Esophagus muscularis mucosa (tissue), 4 donors: ENCODE data around the gene MBD3L4. TPM values are rescaled to one million over a fixed set of nuclear protein-coding genes. Genes with fewer than 3 reads are reported as not detected.
"Not testable (repeated sequence)": the region's sequence is repeated elsewhere in the genome, so short reads cannot be mapped to it uniquely, and the experiment has no call there.

Source experiments
- DNase-seq: peaks from one replicate; pipeline ENCODE4 v3.0.0-alpha.2; 2017; ENCODE audit errors: extremely low spot score
- H3K27ac ChIP-seq, 4 donors: fragments of 200-600 bp; sonication (generic); replicated peaks in 1 of 4; 1 replicate in 3 of 4; 2 replicates in 1 of 4; pipeline ENCODE4 v1.5.1; 2016 to 2019; ENCODE audit warnings: mild to moderate bottlenecking in 1 of 4
- H3K27me3 ChIP-seq, 4 donors: fragments of 200-600 bp; sonication (generic); one replicate each; pipeline versions ENCODE4 v1.5.1 to v1.6.0; 2016 to 2019
- H3K36me3 ChIP-seq, 4 donors: fragments of 200-600 bp; sonication (generic); one replicate each; pipeline ENCODE4 v1.5.1; 2016 to 2019
- H3K4me1 ChIP-seq, 4 donors: fragments of 200-600 bp; sonication (generic); one replicate each; pipeline ENCODE4 v1.5.1; 2016 to 2019
- H3K4me3 ChIP-seq, 4 donors: fragments of 200-600 bp; sonication (generic); 1 replicate in 2 of 4; 2 replicates in 2 of 4; pipeline ENCODE4 v1.5.1; 2016 to 2019; ENCODE audit warnings: mild to moderate bottlenecking in 4 of 4, moderate library complexity in 1 of 4
- H3K9me3 ChIP-seq, 4 donors: fragments of 200-600 bp; sonication (generic); 1 replicate in 3 of 4; 2 replicates in 1 of 4; pipeline ENCODE4 v1.5.1; 2016 to 2019
- EP300 ChIP-seq: sonication (generic); formaldehyde crosslinking; IDR thresholded peaks from one replicate; pipeline ENCODE4 v1.6.1; 2017; ENCODE audit warnings: antibody characterized with exemption
- POLR2A ChIP-seq: fragments of 450-650 bp; IDR thresholded peaks from one replicate; pipeline ENCODE4 v1.6.1; 2017; ENCODE audit warnings: antibody characterized with exemption, moderate library complexity, mild to moderate bottlenecking, low read depth
- POLR2AphosphoS5 ChIP-seq, 2 donors: sonication (generic); formaldehyde crosslinking; IDR thresholded peaks; one replicate each; pipeline ENCODE4 v1.6.1; 2017; ENCODE audit warnings: antibody characterized with exemption in 2 of 2
- WGBS: methylation state at CpG from one replicate; pipeline ENCODE4 v1.1.5; 2018; 5-methylcytosine and 5-hydroxymethylcytosine counted together
- intact Hi-C: fragments of 100-400 bp; cut with DNase I; formaldehyde crosslinking; loops from one replicate; pipeline ENCODE4 v1.15.1; 2023
- total RNA-seq, 4 donors: library from RNA; depleted of rRNA; stranded (reverse); fragments of >200 nt; gene quantifications; one replicate each; pipeline versions ENCODE4 v1.1.0 to v1.2.1, GENCODE V29; 2016
- TF ChIP-seq, protein P1 (sequence below), 3 experiments: fragments of 200-600 bp in 2 of 3; fragments of 450-650 bp in 1 of 3; sonication (generic) in 2 of 3; IDR thresholded peaks; one replicate each; pipeline ENCODE4 v1.5.1; 2017 to 2019; ENCODE audit warnings: antibody characterized with exemption in 3 of 3, mild to moderate bottlenecking in 2 of 3, moderate library complexity in 1 of 3

MBD3L4 gene
- total RNA-seq, 4 donors from 2014 or later: not detected

DNA sequence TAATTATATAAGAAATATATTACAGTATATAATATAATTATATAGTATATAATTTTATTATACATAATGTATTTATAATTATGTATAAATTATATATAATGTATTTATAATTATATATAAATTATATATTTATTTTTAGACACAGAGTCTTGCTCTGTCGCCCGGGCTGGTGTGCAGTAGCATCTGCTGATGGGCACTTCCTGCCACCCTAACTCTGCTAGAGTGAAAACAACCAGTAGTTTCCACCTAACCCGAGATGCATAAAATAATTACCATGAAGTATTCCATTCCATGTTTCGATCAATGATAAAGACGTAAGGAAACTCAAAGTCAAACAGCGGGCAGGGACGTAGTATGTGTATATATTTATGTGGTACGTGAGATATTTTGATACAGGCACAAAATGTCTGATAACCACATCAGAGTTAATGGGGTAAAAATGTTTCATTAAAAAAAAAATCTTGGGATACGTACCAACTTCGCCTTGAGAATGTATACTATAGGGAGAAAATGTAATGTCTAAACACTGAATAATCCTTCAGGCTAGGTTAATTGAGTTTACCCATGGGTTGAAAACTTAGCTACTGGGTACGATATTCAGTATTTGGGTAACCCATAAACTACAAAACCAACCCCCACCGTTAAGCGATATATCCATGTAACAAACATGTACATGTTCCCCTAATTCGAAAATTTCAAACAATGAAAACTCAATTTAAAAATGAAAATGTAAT lies 14.8 kb upstream of the MBD3L4 start:
- H3K9me3 ChIP-seq, DNase-seq, H3K27ac ChIP-seq, H3K36me3 ChIP-seq, H3K4me3 ChIP-seq, H3K4me1 ChIP-seq, intact Hi-C loops, H3K27me3 ChIP-seq: not testable (repeated sequence)
- 93% methylated on average over 14 of the region's 14 CpGs for WGBS

DNA sequence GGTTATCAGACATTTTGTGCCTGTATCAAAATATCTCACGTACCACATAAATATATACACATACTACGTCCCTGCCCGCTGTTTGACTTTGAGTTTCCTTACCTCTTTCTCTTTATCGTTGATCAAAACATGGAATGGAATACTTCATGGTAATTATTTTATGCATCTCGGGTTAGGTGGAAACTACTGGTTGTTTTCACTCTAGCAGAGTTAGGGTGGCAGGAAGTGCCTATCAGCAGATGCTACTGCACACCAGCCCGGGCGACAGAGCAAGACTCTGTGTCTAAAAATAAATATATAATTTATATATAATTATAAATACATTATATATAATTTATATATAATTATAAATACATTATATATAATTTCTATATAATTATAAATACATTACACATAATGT lies 12.9 kb upstream of the MBD3L4 start:
- H3K27me3 ChIP-seq, H3K4me3 ChIP-seq, intact Hi-C loops, H3K27ac ChIP-seq, H3K4me1 ChIP-seq, H3K9me3 ChIP-seq, H3K36me3 ChIP-seq: not testable (repeated sequence)
- 90% methylated on average over 7 of the region's 7 CpGs for WGBS
- peak; percentile 53 for DNase-seq

DNA sequence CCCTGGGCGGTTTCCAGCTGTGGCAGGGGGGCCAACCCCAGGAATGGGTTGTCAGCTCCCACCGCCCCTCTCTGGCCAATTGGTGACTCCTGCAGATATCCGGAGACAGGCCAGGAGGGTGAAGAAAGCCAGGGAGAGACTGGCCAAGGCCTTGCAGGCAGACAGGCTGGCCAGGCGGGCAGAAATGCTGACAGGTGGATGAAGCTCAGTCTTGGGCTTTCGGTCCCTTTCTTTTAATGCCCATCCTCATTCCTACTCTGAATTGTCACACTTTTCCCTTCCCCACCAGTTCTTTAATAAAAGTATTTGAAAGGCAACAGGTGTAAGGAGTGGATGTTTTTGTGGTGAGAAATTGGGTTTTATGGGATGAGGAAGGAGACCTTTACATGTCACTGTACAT lies 11.4 kb upstream of the MBD3L4 start:
- H3K9me3 ChIP-seq, H3K27ac ChIP-seq, H3K36me3 ChIP-seq, H3K4me3 ChIP-seq, H3K4me1 ChIP-seq, intact Hi-C loops, DNase-seq, H3K27me3 ChIP-seq: not testable (repeated sequence)
- 89% methylated on average over 2 of the region's 5 CpGs for WGBS

DNA sequence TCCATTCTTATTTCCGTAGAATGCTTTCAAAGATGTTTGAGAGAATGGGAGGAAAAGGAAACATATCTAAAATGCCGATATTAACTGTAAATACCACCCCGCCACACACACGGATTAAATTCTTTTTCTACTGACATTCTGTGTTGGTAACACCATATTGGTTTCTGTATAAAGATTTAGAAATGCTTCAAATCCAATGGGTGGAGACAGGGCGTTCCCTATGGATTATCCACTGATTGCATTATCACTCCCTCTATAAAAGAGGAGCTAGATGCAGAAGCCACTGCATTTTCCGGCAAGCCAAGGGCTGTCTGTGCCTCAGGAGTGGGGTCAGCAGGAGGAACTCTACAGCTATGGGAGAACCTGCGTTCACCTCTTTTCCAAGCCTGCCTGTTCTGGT lies 9.0 kb upstream of the MBD3L4 start, which contains the start of gene MBD3L2:
Gene MBD3L2, plus strand, starts transcription at position 301 of the 400 bp plus-strand sequence. Its CDS starts 53 bp downstream, at position 354.
- H3K27me3 ChIP-seq, DNase-seq, H3K36me3 ChIP-seq, H3K27ac ChIP-seq, H3K9me3 ChIP-seq, H3K4me3 ChIP-seq, H3K4me1 ChIP-seq, intact Hi-C loops: not testable (repeated sequence)
- no CpG with 5 or more reads among the region's 7 CpGs for WGBS

DNA sequence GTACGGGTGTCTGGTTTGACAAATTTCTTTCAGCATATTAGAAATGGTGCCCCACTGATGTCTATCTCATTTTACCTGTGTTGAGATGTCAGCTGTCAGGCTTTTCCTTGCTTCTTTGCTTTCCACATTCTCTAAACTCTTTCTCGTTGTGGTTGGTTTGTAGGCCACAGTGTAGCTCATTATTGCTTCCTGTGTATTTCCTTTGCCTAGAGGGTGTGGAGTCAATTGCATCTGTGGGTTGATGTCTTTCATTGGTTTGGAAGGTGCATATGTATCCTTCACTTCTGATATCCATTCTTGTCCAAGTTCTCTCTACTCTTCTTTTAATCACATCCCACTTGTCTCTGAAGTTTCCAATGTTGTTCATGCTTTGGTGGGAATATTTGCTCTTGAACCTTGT lies 1.6 kb upstream of the MBD3L4 start:
- DNase-seq, H3K27me3 ChIP-seq, intact Hi-C loops: not testable (repeated sequence)

DNA sequence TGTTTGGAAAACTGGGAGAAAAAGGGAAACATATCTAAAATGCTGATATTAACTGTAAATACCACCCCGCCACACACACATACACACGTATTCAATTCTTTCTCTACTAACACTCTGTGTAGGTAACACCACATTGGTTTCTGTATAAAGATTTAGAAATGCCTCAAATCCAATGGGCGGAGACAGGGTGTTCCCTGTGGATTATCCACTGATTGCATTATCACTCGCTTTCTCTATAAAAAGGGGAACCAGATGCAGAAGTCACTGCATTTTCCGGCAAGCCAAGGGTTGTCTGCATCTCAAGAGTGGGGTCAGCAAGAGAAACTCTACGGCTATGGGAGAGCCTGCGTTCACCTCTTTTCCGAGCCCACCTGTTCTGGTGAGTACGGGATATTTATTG lies 9.7 kb downstream of the MBD3L4 start, which contains the start of gene MBD3L5:
Gene MBD3L5, plus strand, starts transcription at position 301 of the 400 bp plus-strand sequence. Its CDS starts 34 bp downstream, at position 335.
- DNase-seq: not testable (repeated sequence)

More for the DNA sequence above, 1.6 kb upstream of the MBD3L4 start:
- not testable (repeated sequence) for H3K36me3 ChIP-seq, H3K4me1 ChIP-seq, H3K9me3 ChIP-seq, H3K4me3 ChIP-seq, H3K27ac ChIP-seq
- WGBS: no CpG with 5 or more reads among the region's 2 CpGs

DNA sequence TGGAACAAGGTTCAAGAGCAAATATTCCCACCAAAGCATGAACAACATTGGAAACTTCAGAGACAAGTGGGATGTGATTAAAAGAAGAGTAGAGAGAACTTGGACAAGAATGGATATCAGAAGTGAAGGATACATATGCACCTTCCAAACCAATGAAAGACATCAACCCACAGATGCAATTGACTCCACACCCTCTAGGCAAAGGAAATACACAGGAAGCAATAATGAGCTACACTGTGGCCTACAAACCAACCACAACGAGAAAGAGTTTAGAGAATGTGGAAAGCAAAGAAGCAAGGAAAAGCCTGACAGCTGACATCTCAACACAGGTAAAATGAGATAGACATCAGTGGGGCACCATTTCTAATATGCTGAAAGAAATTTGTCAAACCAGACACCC lies 11.2 kb downstream of the MBD3L4 start:
- intact Hi-C loops, H3K36me3 ChIP-seq, H3K27me3 ChIP-seq, H3K4me1 ChIP-seq, H3K9me3 ChIP-seq, H3K27ac ChIP-seq, DNase-seq, H3K4me3 ChIP-seq: not testable (repeated sequence)
- WGBS: no CpG with 5 or more reads among the region's 1 CpG

More for the DNA sequence above, 9.7 kb downstream of the MBD3L4 start, which contains the start of gene MBD3L5:
- WGBS: no CpG with 5 or more reads among the region's 9 CpGs
- H3K4me1 ChIP-seq, H3K27me3 ChIP-seq, H3K27ac ChIP-seq, intact Hi-C loops, H3K9me3 ChIP-seq, H3K36me3 ChIP-seq, H3K4me3 ChIP-seq: not testable (repeated sequence)

DNA sequence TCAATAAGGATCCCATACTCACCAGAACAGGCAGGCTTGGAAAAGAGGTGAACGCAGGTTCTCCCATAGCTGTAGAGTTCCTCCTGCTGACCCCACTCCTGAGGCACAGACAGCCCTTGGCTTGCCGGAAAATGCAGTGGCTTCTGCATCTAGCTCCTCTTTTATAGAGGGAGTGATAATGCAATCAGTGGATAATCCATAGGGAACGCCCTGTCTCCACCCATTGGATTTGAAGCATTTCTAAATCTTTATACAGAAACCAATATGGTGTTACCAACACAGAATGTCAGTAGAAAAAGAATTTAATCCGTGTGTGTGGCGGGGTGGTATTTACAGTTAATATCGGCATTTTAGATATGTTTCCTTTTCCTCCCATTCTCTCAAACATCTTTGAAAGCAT lies 18.6 kb downstream of the MBD3L4 start, which contains the start of gene MBD3L2B:
Gene MBD3L2B, minus strand, starts transcription at position 101 of the 400 bp plus-strand sequence. Its CDS starts 34 bp downstream, at position 67.
- H3K4me1 ChIP-seq, H3K27me3 ChIP-seq, H3K36me3 ChIP-seq, H3K27ac ChIP-seq, H3K4me3 ChIP-seq, H3K9me3 ChIP-seq, DNase-seq, intact Hi-C loops: not testable (repeated sequence)
- WGBS: no CpG with 5 or more reads among the region's 6 CpGs

DNA sequence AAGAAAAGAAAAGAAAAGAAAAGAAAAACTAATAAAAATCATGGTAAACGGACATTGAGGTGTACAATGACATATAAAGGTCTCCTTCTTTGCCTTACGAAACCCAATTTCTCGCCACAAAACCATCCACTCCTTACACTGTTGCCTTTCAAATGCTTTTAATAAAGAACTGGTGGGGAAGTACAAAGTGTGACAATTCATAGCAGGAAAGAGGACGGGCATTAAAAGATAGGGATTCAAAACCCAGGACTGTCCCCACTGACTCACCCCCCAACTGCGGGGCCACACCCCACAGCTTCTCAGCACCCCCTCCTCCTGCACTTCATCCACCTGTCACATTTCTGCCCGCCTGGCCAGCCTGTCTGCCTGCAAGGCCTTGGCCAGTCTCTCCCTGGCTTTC lies 21.2 kb downstream of the MBD3L4 start:
- intact Hi-C loops: no loop called here
- Histone ChIP-seq H3K9me3 (peaks cover 0 to 6% (median 0%) of the 10 kb centered on the region in 4 donors), H3K27me3 (peaks cover 0 to 5% (median 0%) of the 10 kb centered on the region in 4 donors), H3K36me3 (no peaks in the 10 kb centered on the region), H3K27ac (no peak overlapping the region), H3K4me3 (no peak overlapping the region), H3K4me1 (no peaks in the 10 kb centered on the region)
- TF ChIP-seq POLR2A: no peak
- TF ChIP-seq POLR2AphosphoS5 (IDR thresholded peaks at IDR 0.05): no peak
- TF ChIP-seq, protein P1, sequence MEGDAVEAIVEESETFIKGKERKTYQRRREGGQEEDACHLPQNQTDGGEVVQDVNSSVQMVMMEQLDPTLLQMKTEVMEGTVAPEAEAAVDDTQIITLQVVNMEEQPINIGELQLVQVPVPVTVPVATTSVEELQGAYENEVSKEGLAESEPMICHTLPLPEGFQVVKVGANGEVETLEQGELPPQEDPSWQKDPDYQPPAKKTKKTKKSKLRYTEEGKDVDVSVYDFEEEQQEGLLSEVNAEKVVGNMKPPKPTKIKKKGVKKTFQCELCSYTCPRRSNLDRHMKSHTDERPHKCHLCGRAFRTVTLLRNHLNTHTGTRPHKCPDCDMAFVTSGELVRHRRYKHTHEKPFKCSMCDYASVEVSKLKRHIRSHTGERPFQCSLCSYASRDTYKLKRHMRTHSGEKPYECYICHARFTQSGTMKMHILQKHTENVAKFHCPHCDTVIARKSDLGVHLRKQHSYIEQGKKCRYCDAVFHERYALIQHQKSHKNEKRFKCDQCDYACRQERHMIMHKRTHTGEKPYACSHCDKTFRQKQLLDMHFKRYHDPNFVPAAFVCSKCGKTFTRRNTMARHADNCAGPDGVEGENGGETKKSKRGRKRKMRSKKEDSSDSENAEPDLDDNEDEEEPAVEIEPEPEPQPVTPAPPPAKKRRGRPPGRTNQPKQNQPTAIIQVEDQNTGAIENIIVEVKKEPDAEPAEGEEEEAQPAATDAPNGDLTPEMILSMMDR (IDR thresholded peaks at IDR 0.05): no peak
- no peak for TF ChIP-seq EP300
- 85% methylated on average over 5 of the region's 6 CpGs for WGBS
- no peak for DNase-seq
